Fibroblast of mammary gland (primary cell): Measurements from ENCODE around the gene ELMOD1.
A peak's percentile ranks its signal among the peaks of the same experiment; 100 is the strongest.

Experiments used
- DNase-seq: peaks from one replicate; pipeline ENCODE4 v3.0.0-alpha.2; 2010; ENCODE audit warnings: low read depth
- H3K4me3 ChIP-seq: 2 replicates; pipeline ENCODE4 v1.5.1; 2011; ENCODE audit warnings: low read depth, mild to moderate bottlenecking, low read length, moderate library complexity; ENCODE audit not compliant: control insufficient read depth
- CTCF ChIP-seq: conservative IDR thresholded peaks from 2 replicates; pipeline ENCODE4 v1.5.1; 2011; ENCODE audit warnings: low read depth, low read length, inconsistent platforms; ENCODE audit not compliant: control insufficient read depth, insufficient read depth

The ELMOD1 gene

DNA sequence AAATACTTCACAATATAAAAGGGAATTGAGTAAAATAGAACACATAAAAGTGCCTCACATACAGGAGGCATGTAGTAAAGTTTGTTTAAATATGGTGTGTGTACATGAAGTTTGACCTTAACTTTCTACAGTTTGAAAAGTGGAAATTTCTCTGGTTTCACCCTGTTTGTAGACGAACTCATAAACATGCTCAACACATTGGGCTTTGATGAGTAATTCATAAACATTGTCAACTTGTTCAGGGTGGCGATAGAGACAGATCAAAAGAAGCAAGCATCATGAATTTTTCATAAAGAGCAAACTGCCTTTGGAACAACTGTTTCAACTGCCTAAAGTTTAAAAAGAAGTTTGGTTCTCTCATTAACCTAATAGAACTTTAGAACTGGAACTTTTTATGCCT is 111.8 kb downstream of the ELMOD1 start:
- H3K4me3 ChIP-seq: no peak overlapping the region
- DNase-seq: no peak
- TF ChIP-seq CTCF: no peak

DNA sequence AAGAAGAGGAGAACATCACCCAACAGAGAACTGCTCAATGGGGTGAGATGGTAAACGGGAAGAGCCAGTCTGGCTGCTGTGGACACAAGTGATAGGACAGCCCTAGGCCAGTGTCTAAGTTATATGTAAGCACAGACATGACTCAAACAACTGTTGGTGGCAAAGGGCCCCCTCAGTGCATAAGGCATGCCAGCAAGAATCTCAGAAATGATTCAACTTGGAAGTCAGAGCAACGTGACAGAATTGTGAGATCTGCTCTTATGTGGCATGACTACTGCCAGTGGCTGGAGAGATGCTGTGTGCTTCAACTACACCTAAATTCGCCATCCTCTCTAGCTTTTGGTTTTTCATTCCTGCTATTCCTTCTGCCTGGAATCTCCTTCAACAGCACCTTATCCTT is 113.5 kb downstream of the ELMOD1 start:
- TF ChIP-seq CTCF: no peak
- DNase-seq: peak; percentile 78

GRCh38 chr11:107705027-107705426 is 114.1 kb downstream of the ELMOD1 start:
- no peak for TF ChIP-seq CTCF
- peak; percentile 96 for DNase-seq
- no peak overlapping the region for H3K4me3 ChIP-seq

More for the DNA sequence above, 113.5 kb downstream of the ELMOD1 start:
- no peak overlapping the region for H3K4me3 ChIP-seq

- DNase-seq: peak; percentile 28
- no peak overlapping the region for H3K4me3 ChIP-seq
- TF ChIP-seq CTCF: no peak
These were observed 115.6 kb downstream of the ELMOD1 start for GRCh38 chr11:107706531-107706930.

- DNase-seq: no peak
- no peak overlapping the region for H3K4me3 ChIP-seq
- TF ChIP-seq CTCF: no peak
These were observed 116.3 kb downstream of the ELMOD1 start for GRCh38 chr11:107707215-107707671.

- H3K4me3 ChIP-seq: no peak overlapping the region
- no peak for TF ChIP-seq CTCF
- DNase-seq: no peak
These were observed 116.9 kb downstream of the ELMOD1 start for GRCh38 chr11:107707807-107708206.

DNA sequence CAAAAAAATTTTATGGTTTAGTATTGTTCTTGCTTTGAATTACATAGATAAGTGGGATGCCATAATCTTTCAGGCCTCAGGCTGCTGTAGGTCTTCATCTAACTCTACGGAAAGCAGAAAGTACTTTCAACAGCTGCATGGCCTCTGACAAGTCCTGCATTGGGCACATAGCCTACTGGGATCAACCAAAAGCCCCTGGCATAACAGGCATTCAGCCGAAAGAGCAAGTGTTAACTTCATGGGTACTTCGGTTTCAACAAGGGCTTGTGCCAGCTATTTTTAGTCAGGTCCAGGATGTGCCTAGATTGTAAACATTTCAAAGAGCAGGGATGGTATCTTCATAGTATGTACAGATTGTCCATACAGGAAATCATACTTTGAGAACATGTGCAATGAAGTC is 117.8 kb downstream of the ELMOD1 start:
- DNase-seq: no peak
- no peak overlapping the region for H3K4me3 ChIP-seq
- TF ChIP-seq CTCF: no peak
